HG02759 (cell line): Measurements from ENCODE around the gene IQCC.

Experiments used
- ATAC-seq: cut with Tn5 transposase; IDR thresholded peaks from one replicate; pipeline ENCODE4 v1.9.1; 2021; ENCODE audit warnings: mild to moderate bottlenecking, moderate library complexity; ENCODE audit not compliant: unreplicated experiment

Gene IQCC

DNA sequence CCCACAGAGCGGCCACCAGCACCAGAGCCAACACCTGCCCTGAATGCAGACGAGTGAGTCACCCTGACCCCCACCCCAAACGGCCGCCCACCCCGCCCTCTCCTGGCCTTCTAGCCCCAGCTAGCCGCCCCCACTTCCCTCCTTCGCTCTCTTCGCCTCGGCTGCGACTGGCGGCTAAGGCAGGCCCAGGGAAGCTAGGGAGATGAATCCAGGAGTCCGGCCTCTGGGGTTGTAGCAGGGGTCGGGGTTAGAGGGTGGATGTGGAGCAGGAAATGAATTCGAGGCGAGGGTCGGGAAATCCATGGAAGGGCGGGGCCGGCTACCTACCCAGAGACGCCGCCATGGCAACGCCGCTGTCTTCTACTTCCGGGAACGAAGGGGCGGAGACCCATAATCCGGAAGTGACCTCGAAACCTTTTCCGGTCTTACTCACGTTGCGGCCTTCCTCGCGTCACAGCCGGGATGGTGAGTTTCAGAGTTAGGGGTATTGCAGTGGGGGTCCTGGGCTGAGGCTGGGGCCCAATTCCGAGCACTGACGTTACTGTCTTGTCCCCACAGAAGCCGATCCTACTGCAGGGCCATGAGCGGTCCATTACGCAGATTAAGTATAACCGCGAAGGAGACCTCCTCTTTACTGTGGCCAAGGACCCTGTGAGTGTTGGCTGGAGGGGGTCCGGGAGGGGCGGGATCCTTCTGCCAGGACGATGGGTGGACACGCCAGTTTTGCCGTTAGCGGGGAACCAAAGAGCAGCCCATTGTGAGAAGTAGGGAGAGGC, 16.7 kb downstream of the IQCC start, which contains the start of the genes EIF3I and TMEM234:
Gene EIF3I, plus strand, starts transcription at position 428 of the 776 bp plus-strand sequence. Its CDS starts 35 bp downstream, at position 463.
Gene TMEM234, minus strand, starts transcription at position 374 of the 776 bp plus-strand sequence. Its CDS starts 31 bp downstream, at position 343.
- peak; percentile 91 for ATAC-seq

DNA sequence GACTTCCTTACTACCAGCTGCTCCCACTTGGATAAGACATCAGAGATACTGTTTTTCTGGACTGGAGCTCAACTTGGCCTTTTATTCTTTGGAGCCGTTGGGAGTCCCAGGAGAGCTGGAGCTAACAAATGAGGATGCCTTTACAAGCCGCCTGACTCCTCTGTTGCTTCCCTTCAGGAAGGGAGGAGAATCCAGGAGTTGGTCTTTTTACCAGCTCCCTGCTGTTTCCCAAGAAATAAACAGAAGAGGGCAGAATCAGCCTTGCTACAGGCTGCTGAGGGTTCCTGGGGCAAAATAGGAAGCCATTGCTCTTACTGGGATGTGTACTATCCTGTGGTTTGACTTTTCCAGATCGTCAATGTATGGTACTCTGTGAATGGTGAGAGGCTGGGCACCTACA, 18.2 kb downstream of the IQCC start:
- no peak for ATAC-seq

DNA sequence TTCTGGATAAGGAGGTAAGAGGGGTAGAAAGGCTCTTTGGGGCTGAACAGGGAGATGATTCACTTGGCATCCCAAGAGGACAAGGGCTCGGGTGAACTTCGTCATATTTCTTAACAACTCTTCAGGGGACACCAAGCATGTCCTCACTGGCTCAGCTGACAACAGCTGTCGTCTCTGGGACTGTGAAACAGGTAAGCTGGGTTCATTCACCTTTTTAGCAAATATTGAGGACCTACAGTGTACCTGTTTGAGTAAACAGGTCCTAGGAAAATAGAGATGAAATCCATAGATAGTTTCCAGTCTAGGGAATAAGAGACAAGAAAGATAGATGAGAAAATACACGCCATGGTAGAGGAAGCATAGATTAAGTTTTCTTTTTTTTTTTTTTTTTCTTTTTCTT, 18.8 kb downstream of the IQCC start:
- no peak for ATAC-seq

DNA sequence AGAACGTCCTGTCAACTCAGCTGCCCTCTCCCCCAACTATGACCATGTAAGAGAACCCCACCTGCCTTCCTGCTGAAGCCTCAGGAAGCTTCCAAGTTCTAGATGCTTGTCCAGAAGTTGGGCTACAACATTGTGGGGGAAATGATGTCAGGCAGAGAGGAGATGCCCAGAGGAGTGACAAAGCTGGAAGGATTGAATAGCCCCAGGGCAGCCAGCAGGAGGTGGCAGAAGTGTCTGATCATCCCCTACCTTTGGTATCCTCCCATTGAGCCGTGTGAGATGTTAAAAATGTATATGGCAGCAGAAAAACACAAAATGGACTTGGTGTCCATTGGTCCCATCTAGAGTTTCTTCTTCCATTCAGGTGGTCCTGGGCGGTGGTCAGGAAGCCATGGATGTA, 23.3 kb downstream of the IQCC start:
- no peak for ATAC-seq

DNA sequence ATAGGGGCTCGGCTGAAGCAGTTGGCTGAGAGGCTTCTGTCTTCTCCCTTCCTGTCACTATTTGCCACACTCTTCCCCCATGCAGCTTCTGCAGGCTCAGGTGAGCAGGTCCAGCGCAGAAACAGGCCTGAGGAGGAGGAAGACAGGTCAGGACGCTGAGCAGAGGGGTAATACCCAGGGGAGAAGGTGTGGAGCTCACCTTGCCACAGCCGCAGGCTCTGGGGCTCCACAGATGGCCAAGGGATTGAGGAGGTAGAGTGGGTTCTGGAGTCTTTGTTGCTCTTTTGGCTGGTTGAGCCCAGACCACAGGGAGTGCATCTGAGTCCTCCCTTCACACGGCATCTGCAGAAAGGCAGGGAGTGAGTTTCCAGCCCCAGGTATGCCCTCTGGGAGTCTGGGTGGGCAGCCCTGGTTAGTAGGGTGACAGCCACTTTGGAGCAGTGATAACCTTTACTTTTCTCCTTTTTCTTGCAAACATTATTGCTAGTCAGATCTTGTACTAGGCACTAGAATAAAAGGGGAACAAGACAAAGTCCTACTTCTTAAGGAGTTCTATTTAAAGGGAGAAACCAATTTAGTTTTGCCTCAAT, 26.5 kb downstream of the IQCC start:
- ATAC-seq: no peak

DNA sequence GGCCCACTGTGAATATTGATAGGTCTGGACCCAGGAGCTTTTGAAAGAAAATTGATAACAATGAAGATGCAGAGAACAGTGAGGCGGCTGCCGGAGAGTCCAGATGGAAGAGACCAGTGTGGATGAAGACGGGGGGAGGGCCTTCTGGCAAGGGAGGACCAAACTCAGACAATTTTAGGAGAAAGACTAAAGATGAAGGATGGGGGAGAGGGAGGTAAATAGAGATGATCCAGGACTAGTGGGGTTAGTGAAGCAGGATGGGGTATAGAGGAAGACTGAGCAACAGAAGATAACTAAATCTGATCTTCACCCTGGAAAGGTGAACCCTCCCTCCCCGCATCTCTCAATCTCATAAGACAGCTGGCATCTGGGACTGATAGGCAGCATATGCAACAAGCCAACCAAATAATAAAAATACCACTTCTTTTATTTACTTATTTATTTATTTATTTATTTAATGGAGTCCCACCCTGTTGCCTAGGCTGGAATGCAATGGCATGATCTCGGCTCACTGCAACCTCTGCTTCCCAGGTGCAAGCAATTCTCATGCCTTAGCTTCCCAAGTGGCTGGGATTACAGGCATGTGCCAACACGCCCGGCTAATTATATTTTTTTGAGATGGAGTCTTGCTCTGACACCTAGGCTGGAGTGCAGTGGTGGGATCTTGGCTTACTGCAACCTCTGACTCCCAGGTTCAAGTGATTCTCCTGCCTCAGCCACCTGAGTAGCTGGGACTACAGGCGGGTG, 27.3 kb downstream of the IQCC start:
- no peak for ATAC-seq

DNA sequence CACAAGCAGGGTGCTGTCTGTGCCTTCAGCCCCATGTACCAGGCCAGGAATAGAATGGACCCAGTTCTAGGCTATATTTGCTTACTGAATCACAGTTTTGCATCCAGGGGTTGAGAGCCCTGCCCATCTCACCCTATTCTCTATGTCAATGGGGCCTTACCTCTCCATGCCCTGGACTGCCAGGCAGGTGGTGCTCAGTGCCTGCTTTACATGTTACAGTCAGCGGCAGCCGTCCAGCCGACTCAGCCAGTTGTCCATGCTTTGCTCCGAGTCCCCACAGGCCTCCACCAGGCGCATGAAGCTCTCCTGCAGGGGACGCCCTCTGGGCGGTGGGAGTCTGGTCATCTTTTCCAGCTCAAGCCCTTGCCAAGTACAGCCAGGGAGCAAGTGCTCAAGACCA, 29.3 kb downstream of the IQCC start:
- no peak for ATAC-seq

DNA sequence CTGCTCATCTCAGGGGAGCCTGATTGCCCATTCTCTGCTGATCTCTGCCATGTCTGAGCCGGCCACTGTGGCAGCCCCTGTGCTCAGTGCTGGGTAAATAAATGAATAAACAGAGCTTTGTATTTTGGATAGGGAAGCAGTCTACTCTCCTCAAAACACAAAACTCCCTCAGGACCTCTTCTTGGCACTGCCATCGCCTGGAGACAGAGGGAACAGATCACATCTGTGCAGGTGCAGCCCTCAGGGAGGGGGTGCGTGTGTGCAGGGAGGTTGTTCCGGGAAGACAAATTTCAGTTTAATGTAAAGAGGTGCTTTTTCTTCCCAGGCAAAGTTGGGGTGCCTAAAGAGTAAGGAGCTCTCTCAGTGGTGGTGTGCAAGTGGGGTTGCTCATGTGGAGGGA, 33.9 kb downstream of the IQCC start:
- ATAC-seq: no peak

DNA sequence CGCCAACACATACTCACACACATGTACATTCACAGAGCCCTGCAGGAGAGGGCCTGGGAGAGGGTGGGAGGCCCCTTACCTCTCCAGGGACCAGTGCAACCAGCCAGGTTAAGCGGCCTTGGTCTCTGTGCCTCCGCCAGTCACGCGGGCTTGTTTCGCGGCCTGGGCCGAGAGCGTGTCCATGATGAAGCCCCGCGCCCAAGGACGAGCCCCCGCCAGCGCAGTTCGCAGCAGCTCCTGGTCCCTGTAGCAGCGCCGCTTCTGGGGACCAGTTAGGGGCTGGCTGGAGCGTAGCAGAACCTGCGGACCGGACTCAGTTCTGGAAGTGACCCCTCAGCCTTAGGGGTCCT, 34.3 kb downstream of the IQCC start:
- no peak for ATAC-seq

DNA sequence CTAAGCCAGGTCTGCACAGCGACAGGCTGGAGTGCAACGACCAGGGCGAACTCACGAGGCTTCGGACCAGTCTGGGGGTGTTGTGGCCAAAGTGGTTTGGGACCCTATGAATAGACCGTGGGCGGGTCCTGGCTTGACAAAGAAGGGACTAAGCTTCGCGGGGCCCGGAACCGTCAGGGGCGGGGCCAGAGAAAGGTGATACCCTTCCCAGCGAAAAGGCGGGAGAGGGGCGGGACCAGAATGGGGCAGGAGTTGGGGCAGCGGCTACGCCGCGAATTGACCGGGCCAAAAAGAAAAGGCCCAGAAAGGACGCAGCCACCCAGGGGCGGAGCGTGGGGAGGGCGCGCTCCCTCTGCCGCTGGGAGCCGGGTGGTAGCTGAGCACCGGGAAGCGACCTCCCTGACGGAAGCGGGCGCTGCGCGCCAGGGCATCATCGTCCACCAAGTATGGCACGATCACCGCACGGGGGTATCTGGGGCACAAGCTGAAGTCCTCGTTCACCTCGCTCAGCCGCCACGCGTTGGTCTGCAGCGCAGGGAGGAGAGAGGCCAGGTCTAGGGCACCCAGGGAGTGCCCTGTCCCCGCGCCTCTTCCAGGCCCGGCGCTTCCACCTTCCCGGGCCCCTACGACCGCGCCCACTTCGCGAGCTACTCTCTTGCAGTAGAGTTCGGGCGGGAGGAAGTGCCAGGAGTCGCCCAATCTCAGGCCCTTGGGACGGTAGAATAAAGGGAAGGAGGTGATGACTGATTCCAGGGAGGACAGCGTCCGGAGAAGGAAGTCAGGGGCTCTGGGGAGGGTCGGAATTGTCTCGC, 34.9 kb downstream of the IQCC start:
- peak; percentile 35 for ATAC-seq

DNA sequence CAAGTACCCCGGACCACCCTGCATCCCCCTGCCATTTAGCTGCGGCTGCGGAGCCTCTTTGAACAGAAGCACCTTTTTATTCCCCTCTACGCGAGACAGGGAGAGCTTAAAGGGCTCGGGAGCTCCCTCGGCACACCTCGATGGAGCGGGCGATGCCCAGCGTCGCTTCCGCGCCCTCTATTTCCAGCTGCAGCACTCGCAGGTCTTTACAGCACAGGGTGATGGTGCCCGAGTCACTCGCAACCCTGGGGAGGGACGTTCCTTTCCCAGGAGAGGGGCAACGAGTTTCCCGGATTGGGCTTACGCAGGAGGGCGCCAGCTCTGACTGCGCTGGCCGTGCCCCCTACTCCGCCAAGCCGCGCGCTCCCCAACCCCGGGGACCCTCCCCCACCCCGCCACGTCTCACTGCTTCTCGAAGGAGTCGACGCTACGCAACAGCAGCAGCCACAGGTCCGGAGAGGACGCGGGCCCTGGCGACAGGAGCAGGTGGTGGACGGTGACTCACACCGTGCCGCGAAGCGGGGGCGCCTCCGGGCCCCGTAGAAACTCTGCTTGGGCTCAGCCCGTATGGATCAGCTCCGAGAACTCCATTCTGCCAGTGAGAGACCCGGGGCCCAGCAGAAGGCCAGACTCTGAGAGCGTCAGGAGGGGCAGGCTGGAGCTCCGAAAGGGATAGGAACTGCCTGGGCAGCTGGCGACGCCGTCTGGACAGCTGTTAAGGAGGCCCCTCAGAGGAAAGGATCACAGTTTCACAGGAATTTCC, 35.7 kb downstream of the IQCC start:
- ATAC-seq: peak; percentile 50

DNA sequence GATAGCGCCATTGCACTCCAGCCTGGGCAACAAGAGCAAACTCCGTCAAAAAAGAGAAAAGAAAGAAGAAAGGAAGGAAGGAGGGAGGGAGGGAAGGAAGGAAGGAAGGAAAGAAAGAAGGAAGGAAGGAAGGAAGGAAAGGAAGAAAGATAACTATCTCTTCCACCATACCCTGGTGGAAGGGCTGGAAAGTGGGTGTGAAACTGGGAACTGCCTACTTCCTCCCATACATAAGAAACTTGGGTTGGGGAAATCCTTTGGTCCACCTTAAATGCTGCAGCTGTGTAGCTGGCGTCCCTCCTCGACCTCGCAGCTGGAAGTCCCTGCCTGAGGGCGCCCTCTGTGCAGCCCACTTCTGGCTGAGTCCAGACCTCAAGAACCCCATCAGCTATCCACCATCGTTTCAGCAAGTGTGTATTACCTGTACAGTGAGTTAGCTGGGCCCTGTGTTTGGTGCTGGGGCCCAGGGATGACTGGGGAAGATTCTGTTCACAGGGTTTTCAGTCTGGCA, 36.9 kb downstream of the IQCC start:
- no peak for ATAC-seq

DNA sequence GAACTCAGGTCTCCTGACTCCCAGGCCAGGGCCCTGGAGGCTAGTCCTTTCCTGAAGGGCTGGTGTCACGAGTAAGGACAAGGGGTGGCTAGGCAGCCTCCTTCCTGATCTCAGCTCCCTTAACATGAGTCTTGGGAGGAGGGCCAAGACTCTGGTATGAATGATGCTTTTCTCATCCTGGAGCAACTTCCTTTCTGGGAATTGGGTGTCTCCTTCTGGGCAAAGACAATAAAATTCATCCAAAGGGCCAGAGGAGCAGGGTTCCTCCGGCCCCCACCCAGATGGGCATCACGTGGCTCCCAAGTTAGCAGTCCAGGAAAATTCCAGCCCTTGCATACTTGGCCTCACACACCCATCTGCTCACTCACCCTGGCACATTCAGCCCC, 41.4 kb downstream of the IQCC start, which contains the start of gene FAM167B:
Gene FAM167B, plus strand, starts transcription at position 335 of the 386 bp plus-strand sequence. CDS start 200 bp downstream, outside the sequence.
- ATAC-seq: no peak

DNA sequence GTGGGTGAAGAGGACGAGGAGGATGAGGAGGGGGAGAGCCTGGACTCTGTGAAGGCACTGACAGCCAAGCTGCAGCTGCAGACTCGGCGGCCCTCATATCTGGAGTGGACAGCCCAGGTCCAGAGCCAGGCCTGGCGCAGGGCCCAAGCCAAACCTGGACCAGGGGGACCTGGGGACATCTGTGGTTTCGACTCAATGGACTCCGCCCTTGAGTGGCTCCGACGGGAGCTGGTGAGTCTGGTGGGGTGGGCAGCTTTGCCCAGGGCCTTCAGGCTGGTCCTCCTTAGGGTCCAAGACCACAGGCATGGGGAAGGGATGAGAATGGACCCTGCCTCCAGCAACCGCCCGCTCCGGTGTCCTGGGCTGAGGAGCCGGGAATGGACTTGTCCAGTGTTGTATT, 42.0 kb downstream of the IQCC start:
- ATAC-seq: no peak

DNA sequence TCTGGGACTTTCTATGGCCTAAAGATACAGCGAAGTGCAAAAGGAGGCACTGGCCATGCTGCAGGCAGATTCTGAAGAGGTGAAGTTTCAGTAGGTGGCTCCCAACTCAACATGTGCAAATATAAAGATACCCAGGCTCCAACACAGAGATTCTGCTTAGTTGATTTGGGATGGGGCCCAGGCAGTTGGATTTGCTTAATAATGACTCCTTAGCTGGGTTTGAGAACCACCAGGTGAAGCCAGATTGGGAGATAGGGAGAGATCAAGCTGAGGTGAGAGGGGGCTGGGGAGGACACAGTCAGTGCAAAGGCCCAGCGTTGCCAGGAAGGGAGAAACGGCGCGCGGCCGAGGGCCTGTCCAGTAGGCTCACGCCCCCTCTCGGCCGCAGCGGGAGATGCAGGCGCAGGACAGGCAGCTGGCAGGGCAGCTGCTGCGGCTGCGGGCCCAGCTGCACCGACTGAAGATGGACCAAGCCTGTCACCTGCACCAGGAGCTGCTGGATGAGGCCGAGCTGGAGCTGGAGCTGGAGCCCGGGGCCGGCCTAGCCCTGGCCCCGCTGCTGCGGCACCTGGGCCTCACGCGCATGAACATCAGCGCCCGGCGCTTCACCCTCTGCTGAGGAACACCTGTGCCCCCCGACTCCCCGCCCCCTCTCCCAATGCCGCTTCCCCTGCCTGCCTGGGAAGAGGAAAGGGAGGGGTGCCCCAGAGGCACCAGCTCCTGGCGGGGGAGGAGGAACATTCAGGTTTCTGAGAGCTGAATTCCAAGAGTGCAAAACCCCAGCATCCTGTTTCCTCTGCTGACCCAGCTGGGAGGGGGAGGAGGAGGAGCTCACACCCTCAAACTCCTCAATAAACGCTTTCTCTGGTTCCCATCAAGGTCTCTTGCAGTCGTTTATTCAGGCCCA, 42.8 kb downstream of the IQCC start:
- ATAC-seq: peak; percentile 30

DNA sequence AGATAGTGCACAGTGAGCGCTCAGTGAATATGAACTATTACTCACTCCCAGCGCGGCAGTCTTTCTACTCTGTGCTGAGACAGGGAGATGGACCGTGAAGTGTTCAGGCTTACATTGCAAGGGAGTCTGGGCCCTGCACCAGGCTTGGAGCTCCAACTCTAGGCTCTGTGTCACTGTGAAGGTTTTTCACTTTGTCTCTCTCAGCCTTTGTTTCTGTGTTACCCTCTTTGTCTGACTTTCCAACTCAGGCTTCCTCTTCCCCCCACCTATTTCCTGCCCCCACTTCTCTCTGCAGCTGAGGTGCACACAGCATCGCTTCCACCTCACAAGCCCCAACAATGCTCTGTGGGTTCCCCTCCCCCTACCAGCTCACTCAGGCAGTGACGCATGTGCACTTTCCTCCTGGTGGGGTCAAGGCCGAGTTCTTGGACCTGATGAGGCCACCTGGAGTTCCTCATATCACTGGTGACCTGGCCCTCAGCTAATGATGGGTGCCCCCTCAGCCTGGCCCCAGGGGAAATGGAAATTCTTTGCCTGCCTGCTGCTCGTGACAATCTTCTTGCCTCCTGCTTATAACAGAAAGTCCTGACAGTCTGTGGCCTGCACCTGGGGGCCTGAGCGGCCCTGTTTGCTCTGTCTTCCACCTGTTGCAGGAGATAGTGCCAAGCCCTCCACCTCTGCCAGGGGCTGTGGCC, 44.5 kb downstream of the IQCC start:
- peak; percentile 60 for ATAC-seq

DNA sequence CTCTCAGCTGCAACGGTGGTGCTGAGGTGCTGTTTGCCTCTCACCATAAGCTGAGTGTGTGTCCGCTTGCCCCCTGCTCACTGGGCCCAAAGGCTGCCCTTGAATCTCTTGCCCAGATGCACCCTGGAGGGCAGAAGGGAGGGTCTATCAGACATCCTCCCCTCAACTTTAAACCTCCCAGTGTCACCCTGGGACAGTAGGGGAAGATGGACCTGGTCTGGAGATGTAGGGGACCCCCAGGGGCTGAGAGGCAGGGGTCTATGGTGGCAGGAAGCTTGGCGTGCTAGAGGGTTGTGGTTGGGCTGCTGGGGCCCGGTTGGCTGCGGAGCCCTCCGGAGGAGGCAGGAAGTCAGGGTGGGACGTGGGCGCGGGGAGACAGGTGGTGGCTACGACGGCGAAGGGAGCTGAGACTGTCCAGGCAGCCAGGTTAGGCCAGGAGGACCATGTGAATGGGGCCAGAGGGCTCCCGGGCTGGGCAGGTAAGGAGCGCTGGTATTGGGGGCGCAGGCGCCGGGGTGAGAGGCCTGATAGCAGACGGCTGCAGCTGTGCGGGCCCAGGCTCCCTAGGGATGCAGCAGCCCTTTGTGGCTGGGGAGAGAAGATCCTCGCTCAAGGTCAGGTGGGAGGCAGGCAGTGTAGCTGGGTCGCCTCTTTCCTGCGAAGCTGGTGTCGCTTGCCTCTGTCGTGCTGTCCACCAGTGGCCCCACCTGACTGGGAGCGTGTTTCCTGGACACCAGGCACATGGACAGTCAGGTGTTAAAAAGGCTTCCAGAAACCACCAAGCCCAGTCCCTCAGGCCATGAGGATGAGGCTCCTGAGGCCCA, 45.6 kb downstream of the IQCC start, which contains the start of gene LCK:
Gene LCK, plus strand, starts transcription at position 373 of the 824 bp plus-strand sequence. CDS start 23,065 bp downstream, outside the sequence.
- ATAC-seq: no peak
